RWPE2 (cell line): Measurements from ENCODE around the gene PAK6.

Experiments
- ATAC-seq: fragments of 200-7000 bp; cut with Tn5 transposase; 3 replicates; pipeline ENCODE4 v1.9.1; 2021; ENCODE audit warnings: low read depth
- DNase-seq: peaks from one replicate; pipeline ENCODE4 v3.0.0-alpha.2; 2020; ENCODE audit warnings: low spot score
- H3K27ac ChIP-seq: fragments of 450-650 bp; 2 replicates; pipeline ENCODE4 v1.5.1; 2017; ENCODE audit warnings: mild to moderate bottlenecking; ENCODE audit not compliant: poor library complexity, severe bottlenecking
- H3K27me3 ChIP-seq: fragments of 250-450 bp; sonication (Bioruptor Pico); 2 replicates; pipeline ENCODE4 v1.5.1; 2021; ENCODE audit warnings: mild to moderate bottlenecking, moderate library complexity; ENCODE audit not compliant: insufficient read depth, poor library complexity, severe bottlenecking
- H3K36me3 ChIP-seq: fragments of 250-450 bp; sonication (Bioruptor Pico); 2 replicates; pipeline ENCODE4 v1.5.1; 2020; ENCODE audit warnings: low read depth, mild to moderate bottlenecking, moderate library complexity
- H3K4me1 ChIP-seq: fragments of 250-450 bp; sonication (Bioruptor Pico); 2 replicates; pipeline ENCODE4 v1.5.1; 2021; ENCODE audit warnings: mild to moderate bottlenecking, moderate library complexity; ENCODE audit not compliant: insufficient read depth, poor library complexity, severe bottlenecking
- H3K4me3 ChIP-seq: fragments of 250-450 bp; sonication (Bioruptor Pico); 2 replicates; pipeline ENCODE4 v1.5.1; 2021; ENCODE audit warnings: mild to moderate bottlenecking, moderate library complexity; ENCODE audit not compliant: severe bottlenecking
- H3K9me3 ChIP-seq: fragments of 250-450 bp; sonication (Bioruptor Pico); 2 replicates; pipeline ENCODE4 v1.5.1; 2021; ENCODE audit warnings: mild to moderate bottlenecking, moderate library complexity; ENCODE audit not compliant: severe bottlenecking
- TF ChIP-seq, protein P1 (sequence below): fragments of 450-650 bp; IDR thresholded peaks from one replicate; pipeline ENCODE4 v1.5.1; 2017; ENCODE audit warnings: mild to moderate bottlenecking, moderate library complexity; ENCODE audit not compliant: poor library complexity, severe bottlenecking

PAK6 gene

DNA sequence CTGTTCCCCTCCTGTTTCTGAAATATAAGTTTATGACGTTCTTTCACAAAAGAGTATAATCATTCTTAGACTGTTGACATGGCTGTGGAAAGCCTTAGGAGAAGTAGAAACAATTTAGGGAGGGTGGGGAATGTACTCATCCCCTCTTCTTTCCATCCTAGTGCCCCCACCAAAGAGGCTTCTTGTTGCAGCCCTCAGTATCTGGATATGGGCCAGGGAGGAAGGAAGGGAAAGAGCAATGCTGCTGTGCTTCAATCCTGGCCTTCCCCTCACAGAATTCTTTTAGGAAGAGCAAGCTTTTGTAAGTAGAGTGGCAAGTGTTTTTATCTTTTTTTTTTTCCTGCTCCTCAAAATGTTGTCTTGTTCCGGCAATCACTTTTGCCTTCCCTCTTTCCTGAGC lies 86.3 kb downstream of the PAK6 start:
- no peak for ATAC-seq
- H3K4me3 ChIP-seq, result peak overlapping the region; percentile 98
- no peak for DNase-seq
- no peaks in the 10 kb centered on the region for H3K9me3 ChIP-seq
- TF ChIP-seq, protein P1, sequence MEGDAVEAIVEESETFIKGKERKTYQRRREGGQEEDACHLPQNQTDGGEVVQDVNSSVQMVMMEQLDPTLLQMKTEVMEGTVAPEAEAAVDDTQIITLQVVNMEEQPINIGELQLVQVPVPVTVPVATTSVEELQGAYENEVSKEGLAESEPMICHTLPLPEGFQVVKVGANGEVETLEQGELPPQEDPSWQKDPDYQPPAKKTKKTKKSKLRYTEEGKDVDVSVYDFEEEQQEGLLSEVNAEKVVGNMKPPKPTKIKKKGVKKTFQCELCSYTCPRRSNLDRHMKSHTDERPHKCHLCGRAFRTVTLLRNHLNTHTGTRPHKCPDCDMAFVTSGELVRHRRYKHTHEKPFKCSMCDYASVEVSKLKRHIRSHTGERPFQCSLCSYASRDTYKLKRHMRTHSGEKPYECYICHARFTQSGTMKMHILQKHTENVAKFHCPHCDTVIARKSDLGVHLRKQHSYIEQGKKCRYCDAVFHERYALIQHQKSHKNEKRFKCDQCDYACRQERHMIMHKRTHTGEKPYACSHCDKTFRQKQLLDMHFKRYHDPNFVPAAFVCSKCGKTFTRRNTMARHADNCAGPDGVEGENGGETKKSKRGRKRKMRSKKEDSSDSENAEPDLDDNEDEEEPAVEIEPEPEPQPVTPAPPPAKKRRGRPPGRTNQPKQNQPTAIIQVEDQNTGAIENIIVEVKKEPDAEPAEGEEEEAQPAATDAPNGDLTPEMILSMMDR, result no peak
- H3K4me1 ChIP-seq, result peaks cover 38% of the 10 kb centered on the region
- H3K27me3 ChIP-seq, result no peaks in the 10 kb centered on the region
- peaks cover 19% of the 10 kb centered on the region for H3K36me3 ChIP-seq
- peak overlapping the region; percentile 54 for H3K27ac ChIP-seq

DNA sequence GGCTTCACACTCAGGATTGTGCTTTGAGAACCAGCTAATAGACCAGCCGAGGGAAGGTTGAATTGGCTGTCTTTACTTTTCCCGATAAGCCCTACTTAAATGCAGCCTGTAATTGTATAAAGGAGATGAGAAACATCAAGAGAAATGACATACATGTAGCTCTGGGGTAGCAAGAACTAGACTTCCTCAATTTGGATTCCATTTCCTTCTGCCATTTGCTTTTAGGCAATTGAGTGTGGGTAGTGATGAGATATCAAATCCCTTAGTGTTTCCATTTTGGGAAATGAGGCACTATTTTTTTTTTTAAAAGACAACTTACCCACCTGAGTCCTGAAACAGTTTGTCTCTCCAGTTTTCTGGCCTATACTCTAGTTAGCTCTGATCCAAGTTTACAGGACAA lies 86.8 kb downstream of the PAK6 start:
- TF ChIP-seq, protein P1, result no peak
- Histone ChIP-seq H3K4me3 (no peak overlapping the region), H3K4me1 (peaks cover 38% of the 10 kb centered on the region), H3K9me3 (no peaks in the 10 kb centered on the region), H3K36me3 (peaks cover 19% of the 10 kb centered on the region), H3K27ac (no peak overlapping the region), H3K27me3 (no peaks in the 10 kb centered on the region)
- ATAC-seq (no peak), DNase-seq (no peak)
